Thyroid gland (tissue), 4 donors: ENCODE data around the gene KLF5.

Experiments used
- POLR2A ChIP-seq, 2 donors: fragments of 450-650 bp; IDR thresholded peaks; one replicate each; pipeline ENCODE4 v1.6.1; 2017; ENCODE audit warnings: antibody characterized with exemption in 2 of 2, mild to moderate bottlenecking in 2 of 2, moderate library complexity in 1 of 2
- TF ChIP-seq, protein P1 (sequence below), 6 experiments: fragments of 200-600 bp in 3 of 6; fragments of 450-650 bp in 3 of 6; sonication (generic) in 3 of 6; IDR thresholded peaks; one replicate each; pipeline ENCODE4 v1.5.1; 2016 to 2019; ENCODE audit warnings: antibody characterized with exemption in 6 of 6, mild to moderate bottlenecking in 2 of 6, inconsistent platforms in 1 of 6, moderate library complexity in 1 of 6

DNA sequence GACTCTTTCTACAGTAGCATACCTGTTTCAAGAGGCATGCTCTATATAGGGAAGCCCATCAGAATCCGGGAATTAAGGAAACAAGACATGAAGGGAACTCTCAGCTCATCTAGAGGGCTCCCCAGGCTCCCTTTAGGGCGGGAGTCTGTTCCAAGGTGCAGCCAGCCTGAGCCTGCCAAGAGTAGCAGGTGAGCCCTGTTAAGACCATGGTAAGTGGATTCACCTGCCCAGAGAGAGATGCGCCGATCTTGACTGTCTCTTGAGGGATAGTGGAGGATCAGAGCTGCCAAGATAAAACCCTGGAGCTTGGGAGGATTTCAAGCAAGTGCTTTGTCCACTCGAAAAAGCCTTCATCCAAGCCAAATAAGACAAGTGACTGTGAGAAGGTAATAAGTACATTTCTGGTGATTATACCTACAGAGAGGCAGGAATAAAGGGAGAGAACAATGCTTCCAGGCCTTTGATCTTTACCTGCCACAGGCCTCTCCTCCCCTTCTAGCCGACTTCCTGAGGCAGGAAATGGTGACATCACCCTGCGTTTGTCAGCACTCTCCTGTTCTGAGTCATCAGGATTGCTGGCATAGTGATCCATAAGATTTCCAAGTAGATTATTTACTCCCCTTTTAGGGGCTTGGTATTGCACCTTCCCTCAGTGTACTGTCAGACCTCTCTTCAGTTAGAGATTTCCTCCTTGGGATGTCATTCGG lies 31.5 kb downstream of the KLF5 start:
- TF ChIP-seq, protein P1, sequence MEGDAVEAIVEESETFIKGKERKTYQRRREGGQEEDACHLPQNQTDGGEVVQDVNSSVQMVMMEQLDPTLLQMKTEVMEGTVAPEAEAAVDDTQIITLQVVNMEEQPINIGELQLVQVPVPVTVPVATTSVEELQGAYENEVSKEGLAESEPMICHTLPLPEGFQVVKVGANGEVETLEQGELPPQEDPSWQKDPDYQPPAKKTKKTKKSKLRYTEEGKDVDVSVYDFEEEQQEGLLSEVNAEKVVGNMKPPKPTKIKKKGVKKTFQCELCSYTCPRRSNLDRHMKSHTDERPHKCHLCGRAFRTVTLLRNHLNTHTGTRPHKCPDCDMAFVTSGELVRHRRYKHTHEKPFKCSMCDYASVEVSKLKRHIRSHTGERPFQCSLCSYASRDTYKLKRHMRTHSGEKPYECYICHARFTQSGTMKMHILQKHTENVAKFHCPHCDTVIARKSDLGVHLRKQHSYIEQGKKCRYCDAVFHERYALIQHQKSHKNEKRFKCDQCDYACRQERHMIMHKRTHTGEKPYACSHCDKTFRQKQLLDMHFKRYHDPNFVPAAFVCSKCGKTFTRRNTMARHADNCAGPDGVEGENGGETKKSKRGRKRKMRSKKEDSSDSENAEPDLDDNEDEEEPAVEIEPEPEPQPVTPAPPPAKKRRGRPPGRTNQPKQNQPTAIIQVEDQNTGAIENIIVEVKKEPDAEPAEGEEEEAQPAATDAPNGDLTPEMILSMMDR (IDR thresholded peaks at IDR 0.05) = no peak
- TF ChIP-seq POLR2A (IDR thresholded peaks at IDR 0.05) = no peak
